Hair follicle dermal papilla cell (primary cell): Measurements from ENCODE around the gene EPHA7. TPM values are rescaled to one million over a fixed set of nuclear protein-coding genes. Genes with fewer than 3 reads are reported as not detected.

Source experiments
- total RNA-seq: library from RNA; depleted of rRNA; stranded (reverse); fragments of >200 nt; gene quantifications from 2 replicates; pipeline ENCODE4 v1.2.3, GENCODE V29; 2012

EPHA7 gene
- 0.16 TPM in 1 of 2 replicates, not detected in the other for total RNA-seq

GRCh38 chr6:93419304-93420162 lies at the start of gene EPHA7:
EPHA7 (minus strand) TSS chr6:93419559; CDS start chr6:93419341, 218 bp downstream.

